GM12878 (cell line): ENCODE measurements around the gene NOP56. TPM values are rescaled to one million over a fixed set of nuclear protein-coding genes. Genes with fewer than 3 reads are reported as not detected.

Source experiments
- ASH2L ChIP-seq: fragments of 300-600, 200-600 bp; sonication (generic); IDR thresholded peaks from 2 replicates; pipeline ENCODE4 v1.6.1; 2017; ENCODE audit warnings: low read depth, mild to moderate bottlenecking, borderline replicate concordance
- BACH1 ChIP-seq: fragments of 450-650 bp; IDR thresholded peaks from 2 replicates; pipeline ENCODE4 v1.6.1; 2017; ENCODE audit warnings: mild to moderate bottlenecking, borderline replicate concordance
- CEBPB ChIP-seq, 2 experiments: fragments of 150-350 bp in 1 of 2; IDR thresholded peaks; 2 replicates each; pipeline ENCODE4 v1.6.1; 2012 to 2014; ENCODE audit warnings: low read depth in 2 of 2, low read length in 2 of 2, borderline replicate concordance in 1 of 2, inconsistent platforms in 1 of 2
- CHD1 ChIP-seq: IDR thresholded peaks from 2 replicates; pipeline ENCODE4 v1.6.1; 2012; ENCODE audit warnings: low read depth, low read length, improper control_type of control experiment
- ELK1 ChIP-seq: IDR thresholded peaks from 2 replicates; pipeline ENCODE4 v1.6.1; 2012; ENCODE audit warnings: low read depth, low read length, improper control_type of control experiment
- ESRRA ChIP-seq: IDR thresholded peaks from 2 replicates; pipeline ENCODE4 v1.6.1; 2012; ENCODE audit warnings: mild to moderate bottlenecking, low read length, improper control_type of control experiment
- GATAD2B ChIP-seq: fragments of 450-650 bp; conservative IDR thresholded peaks from 2 replicates; pipeline ENCODE4 v1.6.1; 2017; ENCODE audit warnings: low read depth, mild to moderate bottlenecking, moderate library complexity
- HCFC1 ChIP-seq: fragments of 150-350 bp; IDR thresholded peaks from 2 replicates; pipeline ENCODE4 v1.6.1; 2014; ENCODE audit warnings: low read length
- IRF3 ChIP-seq: fragments of 450-650 bp; IDR thresholded peaks from 2 replicates; pipeline ENCODE4 v1.6.1; 2014; ENCODE audit warnings: mild to moderate bottlenecking
- IRF4 ChIP-seq: IDR thresholded peaks from 2 replicates; pipeline ENCODE4 v1.6.1; 2011; ENCODE audit warnings: low read depth, low read length
- MEF2B ChIP-seq: fragments of 450-650 bp; IDR thresholded peaks from 2 replicates; pipeline ENCODE4 v1.6.1; 2018; ENCODE audit warnings: mild to moderate bottlenecking, moderate library complexity; ENCODE audit not compliant: partially characterized antibody, poor library complexity, severe bottlenecking
- MTA2 ChIP-seq: fragments of 450-650 bp; IDR thresholded peaks from 2 replicates; pipeline ENCODE4 v1.6.1; 2016; ENCODE audit warnings: low read depth, mild to moderate bottlenecking, moderate library complexity
- POLR2A ChIP-seq: IDR thresholded peaks from 2 replicates; pipeline ENCODE4 v1.6.1; 2011; ENCODE audit warnings: low read depth, mild to moderate bottlenecking, low read length
- POLR2AphosphoS5 ChIP-seq: IDR thresholded peaks from 2 replicates; pipeline ENCODE4 v1.6.1; 2011; ENCODE audit warnings: mild to moderate bottlenecking, low read length, inconsistent platforms
- RAD51 ChIP-seq: fragments of 450-650 bp; IDR thresholded peaks from 2 replicates; pipeline ENCODE4 v1.6.1; 2016; ENCODE audit warnings: moderate library complexity, mild to moderate bottlenecking, inconsistent platforms
- RELA ChIP-seq: fragments of 450-650 bp; IDR thresholded peaks from 2 replicates; pipeline ENCODE4 v1.8.0; 2014; ENCODE audit warnings: borderline replicate concordance; ENCODE audit not compliant: partially characterized antibody
- RUNX3 ChIP-seq: IDR thresholded peaks from 2 replicates; pipeline ENCODE4 v1.6.1; 2012; ENCODE audit warnings: low read length, inconsistent platforms
- SKIL ChIP-seq: fragments of 450-650 bp; IDR thresholded peaks from 2 replicates; pipeline ENCODE4 v1.6.1; 2017; ENCODE audit warnings: mild to moderate bottlenecking, low read depth, inconsistent platforms; ENCODE audit not compliant: poor library complexity, severe bottlenecking
- SMAD1 ChIP-seq: fragments of 450-650 bp; IDR thresholded peaks from 2 replicates; pipeline ENCODE4 v1.6.1; 2018; ENCODE audit warnings: mild to moderate bottlenecking, low read depth; ENCODE audit not compliant: partially characterized antibody
- SPI1 ChIP-seq: IDR thresholded peaks from 2 replicates; pipeline ENCODE4 v1.6.1; 2011; ENCODE audit warnings: low read depth, mild to moderate bottlenecking, low read length, moderate library complexity, borderline replicate concordance; ENCODE audit not compliant: insufficient read depth
- TARDBP ChIP-seq: IDR thresholded peaks from 2 replicates; pipeline ENCODE4 v1.6.1; 2016; ENCODE audit warnings: borderline replicate concordance
- YY1 ChIP-seq: IDR thresholded peaks from 2 replicates; pipeline ENCODE4 v1.6.1; 2011; ENCODE audit warnings: low read depth, mild to moderate bottlenecking, low read length
- ZBTB11 ChIP-seq: fragments of 450-650 bp; formaldehyde crosslinking; IDR thresholded peaks from 2 replicates; pipeline ENCODE4 v1.5.0; 2022; ENCODE audit warnings: mild to moderate bottlenecking, missing genetic modification characterization
- ZNF274 ChIP-seq: IDR thresholded peaks from one replicate; pipeline ENCODE4 v1.8.0; 2011; ENCODE audit not compliant: insufficient read length, insufficient read depth
- polyA plus RNA-seq, 11 experiments: library from polyadenylated mRNA; depleted of rRNA in 4 of 11; unstranded in 6 of 11; stranded (reverse) in 5 of 11; fragments of >200 nt; fragmentation: Nextera tagmentation in 4 of 11; fragmentation: Illumina TruSeq in 1 of 11; extraction: Ambion mirVana in 4 of 11; extraction: Trizol in 1 of 11; gene quantifications; 1 replicate in 1 of 11; 2 replicates in 10 of 11; pipeline versions ENCODE4 v1.2.1 to v1.2.3, GENCODE V29; 2011 to 2016; ENCODE audit warnings: inconsistent platforms in 2 of 11, missing spikeins in 2 of 11, low read depth in 1 of 11
- total RNA-seq, 4 experiments: library from RNA; depleted of rRNA in 3 of 4; stranded (reverse); fragments of >200 nt in 3 of 4; fragmentation: Illumina TruSeq in 1 of 4; extraction: Trizol in 1 of 4; gene quantifications; 2 replicates each; pipeline versions ENCODE4 v1.2.1 to v1.2.3, GENCODE V29; 2013 to 2021

The NOP56 gene
- total and polyA plus RNA-seq, 10 of the 15 experiments (the other 5 are each of a cell fraction or from before 2014, with no cell fraction given): 254 to 550 (median 464) TPM

- peak; percentile 94 for TF ChIP-seq ELK1
- no peak for TF ChIP-seq IRF3
- TF ChIP-seq CEBPB (IDR thresholded peaks at IDR 0.05; ENCODE audit: borderline replicate concordance in 1 of 2, low read depth in 2 of 2, low read length in 2 of 2): no peak
- peak; percentile 94 for TF ChIP-seq POLR2A
- TF ChIP-seq GATAD2B: 0 out of 2 replicates have a peak, but pooled peaks have one; percentile 51
- peak; percentile 87 for TF ChIP-seq HCFC1
- peak; percentile 89; the same call in 1 of the 2 replicates for TF ChIP-seq TARDBP
- TF ChIP-seq MEF2B: no peak
- no peak for TF ChIP-seq ASH2L
- peak; percentile 62 for TF ChIP-seq SKIL
- TF ChIP-seq CHD1: no peak
- TF ChIP-seq POLR2AphosphoS5: peak; percentile 98
- TF ChIP-seq IRF4: 0 out of 2 replicates have a peak, but pooled peaks have one; percentile 19
- peak; percentile 89 for TF ChIP-seq RUNX3
- TF ChIP-seq MTA2: no peak
- peak; percentile 19; the same call in 1 of the 2 replicates for TF ChIP-seq RAD51
- peak; percentile 89 for TF ChIP-seq SMAD1
- no peak for TF ChIP-seq ZBTB11 (CRISPR knock-in tag)
- TF ChIP-seq YY1: peak; percentile 100
- TF ChIP-seq RELA: peak; percentile 39
- TF ChIP-seq ESRRA: no peak; the same call in 1 of the 2 replicates
- TF ChIP-seq ZNF274: no peak
- peak; percentile 43; the same call in 1 of the 2 replicates for TF ChIP-seq SPI1
- no peak; the same call in 1 of the 2 replicates for TF ChIP-seq BACH1
These were observed 11.7 kb downstream of the NOP56 start, which contains the start of gene IDH3B (continued) for GRCh38 chr20:2663887-2664719.
